GM19463 (cell line): Measurements from ENCODE around the gene DPP7.
A peak's percentile ranks its signal among the peaks of the same experiment; 100 is the strongest.
"Not testable (repeated sequence)": the region's sequence is repeated elsewhere in the genome, so short reads cannot be mapped to it uniquely, and the experiment has no call there.

ENCODE experiments used
- ATAC-seq: cut with Tn5 transposase; IDR thresholded peaks from one replicate; pipeline ENCODE4 v1.9.1; 2021; ENCODE audit warnings: mild to moderate bottlenecking, moderate library complexity; ENCODE audit not compliant: unreplicated experiment

DPP7 gene

DNA sequence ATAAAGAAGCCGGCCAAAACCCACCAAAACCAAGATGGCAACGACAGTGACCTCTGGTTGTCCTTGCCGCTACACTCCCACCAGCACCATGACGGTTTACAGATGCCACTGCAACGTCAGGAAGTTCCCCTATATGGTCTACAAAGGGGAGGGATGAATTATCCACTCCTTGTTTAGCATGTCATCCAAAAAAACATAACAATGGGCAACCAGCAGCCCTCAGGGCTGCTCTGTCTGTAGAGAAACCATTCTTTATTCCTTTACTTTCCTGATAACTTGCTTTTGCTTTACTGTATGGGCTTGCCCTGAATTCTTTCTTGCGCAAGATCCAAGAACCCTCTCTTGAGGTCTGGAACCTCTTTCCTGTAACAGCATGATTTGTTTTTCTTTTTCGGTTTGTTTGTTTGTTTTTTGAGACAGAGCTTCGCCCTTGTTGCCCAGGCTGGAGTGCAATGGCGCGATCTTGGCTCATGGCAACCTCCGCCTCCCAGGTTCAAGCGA is 39.2 kb downstream of the DPP7 start:
- ATAC-seq = no peak

DNA sequence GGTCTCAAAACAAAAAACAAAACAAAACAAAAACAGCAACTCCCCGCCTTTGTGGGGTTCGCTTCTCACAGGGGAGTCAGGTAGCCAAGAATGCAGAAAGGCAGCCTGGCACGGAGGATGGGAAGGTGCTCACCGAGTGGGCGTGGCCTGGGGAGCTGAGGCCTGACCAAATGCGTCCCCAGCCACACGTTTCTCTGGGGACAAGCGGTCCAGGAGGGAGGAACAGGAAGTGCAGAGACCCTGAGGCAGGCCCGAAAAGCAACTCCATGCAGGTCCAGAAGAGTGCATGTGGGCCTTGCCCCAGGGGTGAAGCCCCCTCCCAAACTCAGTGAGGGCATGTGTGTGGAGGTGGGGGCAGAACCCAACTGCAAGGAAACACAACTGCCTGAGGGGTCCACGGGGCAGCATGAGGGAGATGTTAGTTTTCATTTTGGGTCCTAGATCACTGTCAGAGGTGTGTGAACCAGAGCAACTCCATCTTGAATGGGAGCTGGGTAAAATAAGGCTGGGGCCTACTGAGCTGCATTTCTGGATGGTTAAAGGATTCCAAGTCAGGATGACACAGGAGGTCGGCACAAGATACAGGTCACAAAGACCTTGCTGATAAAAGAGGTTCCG is 39.8 kb downstream of the DPP7 start:
- ATAC-seq = no peak

DNA sequence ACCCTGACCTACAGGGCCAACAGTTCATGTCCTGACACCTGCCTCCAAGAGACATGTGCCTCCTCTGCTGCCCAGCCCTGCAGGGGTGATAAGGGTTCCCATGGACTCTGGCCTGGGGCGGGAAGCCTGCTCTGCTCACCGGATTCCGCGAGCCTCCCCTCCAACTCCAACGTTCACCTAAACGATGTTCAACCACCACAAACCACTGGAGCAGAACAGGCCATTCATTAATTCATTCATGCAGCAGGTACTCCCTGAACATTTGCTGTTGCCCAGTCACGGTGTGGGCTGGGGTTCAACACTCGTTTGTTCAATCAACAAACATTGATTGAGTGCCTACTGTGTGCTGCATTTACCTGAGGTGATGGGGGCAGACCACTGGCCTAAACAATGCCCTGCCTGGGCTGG is 40.5 kb downstream of the DPP7 start:
- ATAC-seq = no peak

DNA sequence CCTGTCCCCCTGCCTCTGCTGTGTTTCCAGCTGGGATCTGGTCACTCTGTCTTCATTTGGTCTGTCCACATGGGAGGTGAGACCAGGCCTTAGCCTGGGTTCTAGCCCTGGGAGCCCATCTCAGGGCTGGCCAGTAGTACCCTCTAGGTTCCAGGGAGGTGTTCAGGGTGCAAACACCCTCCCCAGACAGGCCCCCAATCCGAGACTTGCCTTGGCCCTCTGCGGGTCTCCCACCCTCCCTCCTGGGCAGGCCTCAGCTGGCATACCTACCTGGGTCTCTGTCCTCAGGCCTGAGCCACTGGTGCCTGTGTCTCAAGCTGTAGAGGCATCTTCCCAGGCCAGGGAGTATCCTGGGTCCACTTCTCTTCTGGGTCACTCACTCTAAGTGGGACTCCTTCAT is 43.3 kb downstream of the DPP7 start:
- ATAC-seq = no peak

DNA sequence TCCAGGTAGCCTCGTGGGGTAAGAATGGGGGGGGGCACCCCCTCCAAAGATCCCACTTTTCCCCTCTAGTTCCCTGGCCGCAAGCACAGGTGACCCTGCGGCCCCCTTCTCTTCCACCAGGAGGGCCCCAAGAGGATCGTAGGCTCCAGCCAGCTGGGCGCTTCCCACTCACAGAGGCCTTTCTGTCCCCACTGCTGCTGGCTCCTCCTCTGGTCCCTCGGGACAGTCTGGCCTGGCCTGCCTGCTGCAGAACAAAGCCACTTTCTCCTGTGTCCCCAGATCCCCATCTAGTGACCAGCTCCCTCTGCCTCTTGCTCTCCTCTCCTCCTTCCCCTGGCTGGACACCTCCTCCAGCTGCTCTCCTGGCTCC is 43.6 kb downstream of the DPP7 start:
- no peak for ATAC-seq

DNA sequence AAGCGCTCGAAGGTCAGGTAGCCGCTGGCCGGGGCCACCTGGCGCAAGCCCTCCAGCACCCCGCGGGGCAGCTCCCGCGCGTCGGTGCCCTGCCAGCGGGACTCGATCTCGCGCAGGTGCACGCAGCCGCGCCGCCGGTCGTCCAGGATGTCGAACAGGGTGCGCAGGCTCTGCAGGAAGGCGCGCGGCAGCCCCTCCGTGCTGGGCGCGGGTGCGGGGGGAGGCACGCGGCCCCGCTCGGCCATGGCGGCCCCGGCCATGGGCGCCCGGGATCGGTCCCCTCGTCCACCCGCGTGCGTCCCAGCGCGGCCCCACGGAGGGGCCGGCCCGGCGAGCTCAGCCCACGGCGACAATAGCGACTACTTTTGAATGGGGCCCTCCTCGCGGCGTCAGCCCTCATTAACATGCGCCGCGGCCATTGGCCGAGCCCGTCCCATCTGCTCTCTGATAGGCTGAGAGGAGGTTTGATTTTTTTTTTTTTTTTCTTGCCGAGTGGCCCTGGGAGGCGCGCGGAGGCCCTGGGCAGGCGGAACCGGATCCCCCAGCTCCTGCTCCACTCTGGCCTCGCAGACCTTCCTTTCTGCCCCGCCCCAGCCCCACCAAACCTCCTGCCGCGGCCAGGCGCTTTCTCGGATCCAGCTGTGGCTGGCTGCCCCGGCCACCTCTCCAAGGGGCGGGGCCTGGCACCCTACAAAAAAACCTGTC is 44.2 kb downstream of the DPP7 start, which contains the start of gene SAPCD2:
Gene SAPCD2 (minus strand): TSS at position 357 of the 705 bp plus-strand sequence. CDS start 97 bp downstream, at position 260.
- peak; percentile 70 for ATAC-seq

DNA sequence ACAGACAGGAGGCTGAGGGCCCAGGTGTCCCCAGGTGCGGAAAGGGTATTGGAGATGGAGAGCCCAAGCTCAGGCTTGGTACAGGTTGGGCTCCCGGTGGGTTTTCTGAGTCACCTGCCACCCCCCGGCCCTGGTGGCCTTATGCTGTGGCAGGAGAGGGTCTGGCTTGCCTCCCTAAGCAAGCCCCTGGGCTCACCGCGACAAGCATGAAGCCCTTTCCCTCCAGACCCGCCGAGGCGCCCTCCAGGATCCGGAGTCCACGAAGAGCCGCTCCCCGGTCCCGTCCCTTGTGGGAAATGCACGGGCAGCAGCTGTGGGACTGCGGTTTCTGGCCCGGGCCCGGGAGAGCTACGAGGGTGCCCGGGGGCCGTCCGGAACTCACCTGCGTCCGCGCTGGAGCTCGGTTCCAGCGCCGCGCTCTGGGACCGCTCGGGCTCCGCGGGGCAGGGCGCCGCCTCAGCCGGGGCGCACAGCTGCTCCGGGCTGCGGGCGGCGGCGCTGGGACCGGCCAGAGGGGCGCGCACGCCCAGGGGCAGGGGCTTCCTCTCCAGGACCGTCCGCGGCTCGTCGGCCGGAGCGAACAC is 44.9 kb downstream of the DPP7 start:
- ATAC-seq = no peak

DNA sequence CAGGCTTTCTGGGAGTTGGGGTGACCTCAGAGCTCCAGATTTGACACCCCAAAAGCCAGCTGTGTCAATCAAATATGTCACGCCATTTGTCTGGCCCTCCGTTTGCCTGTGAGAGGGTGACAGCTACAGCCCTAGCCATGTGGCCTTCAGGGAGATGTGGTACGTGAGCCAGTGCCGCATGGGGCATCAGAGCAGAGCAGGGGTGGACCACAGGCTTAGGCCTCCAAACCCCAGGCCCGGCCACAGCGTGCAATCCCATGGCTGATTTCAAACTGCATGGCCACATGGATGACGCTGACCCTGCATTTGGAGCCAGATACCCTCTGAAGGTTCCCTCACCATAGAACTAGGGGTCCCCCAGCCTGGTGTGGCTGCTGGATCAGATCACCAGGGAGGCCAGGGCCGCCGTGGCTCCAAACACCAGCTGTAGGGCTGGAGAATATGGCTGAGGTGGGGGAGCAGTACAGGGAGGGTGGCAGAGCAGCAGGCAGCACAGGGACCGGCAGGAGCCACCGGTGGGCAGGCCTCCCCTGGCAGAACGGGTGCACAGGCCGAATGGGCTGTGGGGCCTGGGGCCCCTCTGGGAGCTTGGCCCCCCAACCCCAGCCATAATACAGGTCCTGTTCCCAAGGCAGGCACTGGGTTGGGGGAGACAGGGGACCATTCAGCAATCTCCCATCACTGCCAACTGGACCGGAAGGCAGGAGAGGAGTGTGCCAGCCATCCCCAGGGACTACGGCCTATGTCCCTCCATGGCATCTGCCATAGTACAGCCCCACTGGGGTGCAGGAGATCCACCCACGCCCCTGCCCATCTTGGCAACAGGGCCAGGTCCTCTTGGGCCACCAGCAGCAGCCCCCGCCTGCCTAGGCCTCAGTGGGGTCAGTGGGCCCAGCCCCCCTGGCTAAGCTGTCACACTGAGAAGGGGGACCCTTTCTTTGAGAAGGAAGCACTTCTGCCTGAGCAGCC is 45.7 kb downstream of the DPP7 start:
- ATAC-seq = no peak

DNA sequence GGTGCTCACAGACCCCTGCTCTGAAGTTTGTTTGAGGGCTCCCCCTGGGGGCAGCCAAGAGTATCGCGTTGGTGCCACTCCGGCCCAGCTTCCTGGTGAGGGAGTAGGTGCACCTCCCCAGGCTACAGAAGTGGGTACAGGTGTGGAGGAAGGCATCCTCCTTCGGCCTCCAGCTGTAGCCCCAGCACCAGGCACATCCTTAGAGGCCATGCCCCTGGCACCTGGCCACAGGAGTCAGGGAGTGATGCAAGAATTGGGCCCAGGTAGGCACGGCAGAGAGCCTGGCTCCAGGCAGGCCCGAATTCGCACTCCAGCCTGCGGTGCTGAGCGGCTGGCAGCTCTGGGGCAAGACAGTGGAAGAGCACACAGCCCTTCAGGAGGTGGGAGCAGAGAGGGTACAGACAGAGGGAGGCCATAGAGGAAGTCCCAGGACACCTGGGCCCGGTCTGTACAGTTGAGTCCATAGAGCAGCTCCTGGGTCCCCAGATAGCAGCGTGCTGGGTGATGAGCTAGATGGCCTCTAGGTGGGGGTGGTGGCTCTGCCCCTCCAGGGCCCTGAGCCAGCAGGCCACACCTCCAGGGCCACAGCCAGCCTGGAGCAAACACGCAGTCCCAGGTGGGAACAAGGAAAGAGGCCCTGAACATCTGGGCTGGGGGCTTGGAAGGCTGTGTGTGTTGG is 46.5 kb downstream of the DPP7 start:
- ATAC-seq = no peak

DNA sequence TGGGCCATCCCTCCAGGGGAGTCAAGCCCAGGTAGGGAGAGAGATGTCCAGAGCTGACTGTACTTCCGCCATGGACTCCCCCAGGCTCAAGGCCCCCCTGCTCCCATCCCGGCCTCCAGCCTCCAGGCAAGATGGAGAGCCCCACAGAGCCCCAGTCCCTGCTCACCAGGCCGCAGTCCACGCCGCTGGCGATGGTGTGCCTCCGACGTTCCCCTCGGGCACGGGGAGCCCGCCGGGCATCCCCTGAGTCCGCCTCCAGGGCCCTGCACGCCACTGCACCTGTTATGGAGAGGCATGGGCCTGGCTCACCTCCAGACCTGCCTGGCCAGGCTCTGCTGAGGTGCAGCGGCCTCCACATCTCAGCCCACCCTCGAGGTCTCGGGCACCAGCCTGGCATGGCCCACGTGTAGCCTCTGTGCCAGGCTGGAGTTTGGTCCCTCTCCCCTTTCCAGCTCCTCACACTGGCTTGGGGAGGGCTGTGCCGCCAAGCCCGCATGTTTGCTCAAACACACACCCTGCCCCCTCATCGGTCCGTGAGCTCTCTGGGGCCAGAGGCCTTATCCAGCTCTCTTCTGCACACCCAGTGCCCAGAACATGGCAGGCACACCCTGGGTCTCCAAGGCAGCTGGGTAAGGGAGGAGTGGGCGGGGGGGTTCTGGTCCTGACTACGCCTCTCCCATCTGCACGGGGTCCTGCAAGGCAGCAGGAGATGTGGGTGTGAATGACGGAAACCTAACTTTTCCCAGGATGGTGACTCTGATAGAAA is 48.3 kb downstream of the DPP7 start:
- ATAC-seq = no peak

DNA sequence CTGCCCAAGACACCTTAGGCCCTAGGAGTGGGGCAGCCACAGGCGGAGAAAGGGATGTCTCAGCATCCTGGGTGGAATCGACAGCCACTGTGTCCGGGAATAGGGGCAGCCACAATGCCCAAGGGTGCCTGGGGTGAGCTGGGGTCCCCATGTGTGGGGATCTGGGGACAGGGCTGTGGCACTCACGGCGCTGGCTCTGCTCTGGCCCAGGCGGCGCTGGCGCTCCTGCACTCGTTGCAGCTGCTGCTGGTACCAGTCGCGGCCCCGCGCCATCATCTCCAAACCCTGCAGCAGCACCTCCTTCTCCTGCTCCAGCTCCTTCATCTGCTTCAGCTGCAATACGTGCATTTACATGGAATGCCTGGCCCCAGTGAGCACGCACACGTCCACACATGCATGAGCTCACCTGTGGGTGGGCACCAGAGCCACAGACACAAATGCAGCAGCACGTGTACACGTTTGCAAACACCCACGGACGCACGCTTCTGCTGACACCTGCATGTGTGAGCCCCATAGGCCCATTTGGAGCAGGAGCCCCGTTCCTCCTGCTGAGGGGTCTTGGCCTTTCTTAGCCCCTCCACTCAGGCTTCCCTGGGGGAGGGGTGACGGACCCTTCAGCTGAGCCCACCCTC is 49.1 kb downstream of the DPP7 start:
- ATAC-seq = no peak

DNA sequence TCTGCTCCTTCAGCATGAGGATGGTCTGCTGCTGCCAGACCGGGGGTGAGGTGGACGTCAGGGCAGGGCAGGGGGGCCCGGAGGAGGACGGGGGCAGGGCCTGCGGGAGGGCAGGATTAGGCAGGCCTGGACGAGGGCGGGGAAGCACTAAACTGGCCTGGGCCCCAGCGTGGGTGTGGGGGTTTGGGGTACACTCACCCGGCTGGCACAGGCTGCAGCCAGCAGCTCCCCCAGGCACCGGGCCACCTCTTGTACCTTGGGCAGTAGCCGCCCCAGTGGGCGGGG is 49.7 kb downstream of the DPP7 start:
- no peak for ATAC-seq

DNA sequence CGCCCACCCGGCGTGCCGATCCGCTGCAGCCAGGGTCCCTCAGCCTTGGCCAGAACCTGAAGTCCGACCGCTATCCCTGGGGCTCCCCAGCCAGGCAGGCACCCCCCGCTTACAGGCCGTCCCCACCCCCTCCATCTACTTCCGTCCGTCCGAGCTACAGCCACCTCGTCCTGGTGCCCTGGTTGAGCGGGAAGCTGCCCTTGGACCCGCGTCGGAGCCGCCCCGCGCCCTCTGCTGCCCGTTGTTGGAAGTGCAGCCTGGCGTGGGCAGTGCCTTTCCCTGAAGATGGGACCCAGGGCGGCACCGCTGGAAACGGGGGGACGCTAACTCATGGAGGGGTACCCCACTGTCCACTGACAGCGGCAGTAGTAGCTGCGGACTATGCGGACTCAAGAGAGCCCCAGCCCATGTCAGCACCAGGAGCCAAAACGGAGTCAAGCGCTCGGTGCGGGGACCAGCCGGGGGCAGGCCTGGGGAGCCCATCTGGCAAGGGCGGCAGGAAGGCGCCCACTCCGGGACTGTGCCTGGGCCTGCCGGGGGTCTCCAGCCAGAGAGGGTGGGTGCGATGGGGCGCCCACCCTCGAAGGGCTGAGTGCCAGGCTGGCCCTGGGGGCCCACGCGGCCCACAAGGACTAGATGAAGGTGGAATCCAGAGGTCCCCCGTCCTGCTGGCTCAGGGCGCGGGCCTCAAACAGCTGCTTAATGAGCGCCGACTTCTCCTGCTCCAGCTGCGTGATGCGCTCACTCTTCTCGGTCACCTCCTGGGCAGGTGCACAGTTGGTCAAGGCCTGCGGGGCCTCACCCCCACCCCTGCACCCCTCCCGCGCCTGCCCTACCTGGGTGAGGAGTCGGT is 50.3 kb downstream of the DPP7 start:
- no peak for ATAC-seq

DNA sequence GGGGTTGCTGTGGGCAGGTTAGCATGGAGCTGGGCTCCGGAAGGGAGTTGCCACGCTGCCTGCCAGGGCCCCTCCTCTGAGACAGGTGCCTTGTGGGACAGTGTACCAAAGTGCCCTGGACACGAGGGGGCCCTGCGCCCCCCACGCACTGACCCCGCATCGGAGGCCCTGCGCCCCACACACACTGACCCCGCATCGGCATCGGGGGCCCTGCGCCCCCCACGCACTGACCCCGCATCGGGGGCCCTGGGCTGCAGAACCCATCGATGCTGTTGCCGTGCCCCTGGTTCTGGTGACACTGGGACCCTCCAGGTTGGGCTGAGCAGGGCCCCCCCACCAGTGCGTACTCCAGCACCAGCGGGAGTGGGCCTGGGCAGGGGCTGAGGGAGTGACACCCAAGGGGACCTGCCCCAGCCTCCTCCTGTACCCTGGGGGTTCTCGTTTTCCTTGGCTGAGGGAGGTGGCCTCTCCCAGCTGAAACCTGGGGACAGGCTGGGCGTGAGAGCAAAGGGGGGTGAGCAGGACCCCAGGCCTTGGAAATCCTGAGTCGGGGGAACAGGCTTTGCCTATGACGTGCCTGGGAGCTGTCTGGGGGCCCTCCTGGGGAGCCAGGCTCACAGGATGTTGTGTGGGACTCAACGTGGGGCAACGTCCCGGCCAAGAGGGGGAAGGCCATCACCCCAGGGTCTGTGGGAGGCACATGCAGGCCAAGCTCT is 51.1 kb downstream of the DPP7 start:
- ATAC-seq = no peak

DNA sequence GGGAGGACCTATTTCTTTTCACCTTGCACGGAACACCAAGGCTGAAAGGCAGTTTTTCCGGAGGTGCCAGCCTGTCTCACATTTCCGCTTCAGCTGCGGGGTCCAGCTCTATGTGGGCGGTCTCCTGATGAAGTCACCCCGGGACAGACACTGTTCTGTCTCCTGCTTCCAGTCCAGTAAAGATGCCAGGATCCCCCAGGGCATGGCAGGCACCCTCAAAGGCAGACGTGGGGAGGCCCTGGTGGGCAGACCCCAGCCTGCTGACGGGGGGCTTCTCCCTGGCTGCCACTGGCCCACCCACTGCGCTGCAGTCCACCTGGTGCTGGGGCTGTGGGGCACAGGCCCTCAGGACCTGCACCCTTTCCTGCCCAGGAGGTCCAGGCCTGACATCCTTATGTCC is 51.7 kb downstream of the DPP7 start:
- ATAC-seq = not testable (repeated sequence)

DNA sequence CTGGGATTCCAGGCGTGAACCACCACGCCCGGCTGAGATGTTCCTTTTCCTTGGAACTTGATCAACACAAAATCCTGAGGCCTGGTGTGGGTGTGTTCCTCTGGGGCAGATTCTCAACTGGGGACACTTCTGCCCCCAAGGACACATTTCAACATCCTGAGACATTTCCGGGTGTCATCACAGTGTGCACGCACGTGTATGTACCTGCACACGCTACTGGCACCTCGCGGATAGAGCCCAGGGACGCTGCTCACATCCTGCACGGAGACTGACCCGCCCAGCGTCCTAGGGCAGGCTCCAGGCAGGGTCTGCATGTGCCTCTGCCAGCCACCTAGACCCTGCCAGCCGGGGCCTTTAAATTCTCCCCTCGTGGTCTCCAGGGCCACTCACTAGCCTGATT is 52.1 kb downstream of the DPP7 start:
- no peak for ATAC-seq
